ENCODE measurements around the gene ZNF865.
"Not testable (repeated sequence)": the region's sequence is repeated elsewhere in the genome, so short reads cannot be mapped to it uniquely, and the experiment has no call there.

The ZNF865 gene

DNA sequence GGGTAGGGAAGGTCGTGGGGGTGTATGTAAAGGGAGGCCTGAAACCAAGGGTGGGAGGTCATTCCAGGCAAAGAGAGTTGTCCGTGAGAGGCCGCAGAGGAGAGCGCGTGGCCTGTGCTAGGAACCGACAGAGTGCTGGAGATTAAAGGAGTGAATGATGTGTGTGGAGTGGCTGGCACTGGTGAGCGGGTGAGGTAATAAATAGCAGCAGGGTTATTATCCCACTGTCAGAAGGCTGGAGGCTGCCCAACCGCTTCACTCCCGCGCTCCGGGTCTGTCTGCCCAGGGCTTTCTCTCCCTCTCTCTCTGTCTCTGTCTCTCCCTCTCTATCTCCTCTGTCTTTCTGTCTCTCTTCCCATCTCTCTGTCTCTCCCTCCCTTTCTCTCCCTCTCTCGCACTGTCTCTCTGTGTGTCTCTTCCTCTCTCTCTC, 42.2 kb upstream of the ZNF865 start (continued):
- TF ChIP-seq CREB5 (CRISPR knock-in tag; IDR thresholded peaks at IDR 0.05; ENCODE audit: low read depth): no peak
- no peak for TF ChIP-seq OSR1 (CRISPR knock-in tag; IDR thresholded peaks at IDR 0.05)
- TF ChIP-seq ZFP3 (CRISPR knock-in tag; IDR thresholded peaks at IDR 0.05): no peak
- no peak for TF ChIP-seq PPARA (CRISPR knock-in tag; IDR thresholded peaks at IDR 0.05; ENCODE audit: borderline replicate concordance)
- TF ChIP-seq CSRNP3 (CRISPR knock-in tag; IDR thresholded peaks at IDR 0.05): no peak

- no peak for ATAC-seq
Measured at GRCh38 chr19:55566823-55567222, 38.6 kb upstream of the ZNF865 start.

GRCh38 chr19:55567708-55568328, 37.6 kb upstream of the ZNF865 start:
- no peak for ATAC-seq
- TF ChIP-seq ZNF8 (CRISPR knock-in tag; IDR thresholded peaks at IDR 0.05) (no peak), BACH2 (CRISPR knock-in tag; IDR thresholded peaks at IDR 0.05; ENCODE audit: borderline replicate concordance) (no peak)

More at GRCh38 chr19:55566823-55567222, 38.6 kb upstream of the ZNF865 start:
- TF ChIP-seq ZNF8 (CRISPR knock-in tag; IDR thresholded peaks at IDR 0.05) (no peak), TOX (CRISPR knock-in tag; IDR thresholded peaks at IDR 0.05; ENCODE audit: borderline replicate concordance) (no peak)

DNA sequence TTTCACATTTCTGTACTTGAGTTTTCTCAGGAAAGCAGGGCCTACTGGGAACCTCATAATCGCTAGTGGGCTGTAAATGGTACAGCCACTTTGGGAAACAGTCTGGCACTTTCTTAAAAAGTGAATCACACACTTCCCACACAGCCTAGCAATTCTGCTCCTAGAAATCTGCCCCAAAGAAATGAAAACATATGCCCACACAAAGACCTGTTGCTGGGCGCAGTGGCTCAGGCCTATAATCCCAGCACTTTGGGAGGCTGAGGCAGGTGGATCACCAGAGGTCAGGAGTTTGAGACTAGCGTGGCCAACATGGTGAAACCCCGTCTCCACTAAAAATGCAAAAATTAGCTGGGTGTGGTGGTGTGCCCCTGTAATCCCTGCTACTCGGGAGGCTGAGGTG, 36.0 kb upstream of the ZNF865 start:
- ATAC-seq: not testable (repeated sequence)

DNA sequence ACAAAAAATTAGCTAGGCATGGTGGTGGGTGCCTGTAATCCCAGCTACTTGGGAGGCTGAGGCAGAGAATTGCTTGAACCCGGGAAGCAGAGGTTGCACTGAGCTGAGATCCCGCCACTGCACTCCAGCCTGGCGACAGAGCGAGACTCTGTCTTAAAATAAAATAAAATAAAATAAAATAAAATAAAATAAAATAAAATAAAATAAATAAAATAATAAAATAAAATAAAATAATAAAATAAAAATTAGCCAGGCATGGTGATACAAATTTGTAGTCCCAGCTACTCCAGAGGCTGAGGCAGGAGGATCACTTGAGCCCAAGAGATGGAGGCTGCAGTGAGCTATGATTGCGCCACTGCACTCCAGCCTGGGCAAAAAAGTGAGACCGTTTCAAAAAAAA, 31.5 kb upstream of the ZNF865 start:
- not testable (repeated sequence) for ATAC-seq

DNA sequence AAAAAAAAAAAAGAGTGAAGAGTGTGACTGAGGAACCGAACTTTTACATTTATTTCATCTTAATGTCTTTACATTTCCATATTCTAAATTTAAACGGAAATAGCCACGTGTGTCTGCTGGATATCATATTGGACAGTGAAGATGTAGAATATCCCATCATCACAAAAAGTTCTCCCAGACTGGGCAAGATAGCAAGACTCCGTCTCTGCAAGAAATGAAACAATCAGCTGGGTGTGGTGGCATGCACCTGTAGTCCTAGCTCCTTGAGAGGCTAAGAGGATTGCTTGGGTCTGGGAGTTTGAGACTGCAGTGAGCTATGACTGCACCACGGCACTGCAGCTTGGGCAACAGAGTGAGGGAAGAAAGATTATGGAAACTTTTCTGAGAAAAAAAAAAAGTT, 28.7 kb upstream of the ZNF865 start:
- ATAC-seq: no peak
- TF ChIP-seq TSHZ2 (CRISPR knock-in tag; IDR thresholded peaks at IDR 0.05) (no peak), ARNTL (CRISPR knock-in tag; IDR thresholded peaks at IDR 0.05; ENCODE audit: borderline replicate concordance, low read depth) (no peak), ZNF565 (CRISPR knock-in tag; conservative IDR thresholded peaks at IDR 0.05; ENCODE audit: low read depth) (no peak), RARB (CRISPR knock-in tag; IDR thresholded peaks at IDR 0.05) (no peak)

DNA sequence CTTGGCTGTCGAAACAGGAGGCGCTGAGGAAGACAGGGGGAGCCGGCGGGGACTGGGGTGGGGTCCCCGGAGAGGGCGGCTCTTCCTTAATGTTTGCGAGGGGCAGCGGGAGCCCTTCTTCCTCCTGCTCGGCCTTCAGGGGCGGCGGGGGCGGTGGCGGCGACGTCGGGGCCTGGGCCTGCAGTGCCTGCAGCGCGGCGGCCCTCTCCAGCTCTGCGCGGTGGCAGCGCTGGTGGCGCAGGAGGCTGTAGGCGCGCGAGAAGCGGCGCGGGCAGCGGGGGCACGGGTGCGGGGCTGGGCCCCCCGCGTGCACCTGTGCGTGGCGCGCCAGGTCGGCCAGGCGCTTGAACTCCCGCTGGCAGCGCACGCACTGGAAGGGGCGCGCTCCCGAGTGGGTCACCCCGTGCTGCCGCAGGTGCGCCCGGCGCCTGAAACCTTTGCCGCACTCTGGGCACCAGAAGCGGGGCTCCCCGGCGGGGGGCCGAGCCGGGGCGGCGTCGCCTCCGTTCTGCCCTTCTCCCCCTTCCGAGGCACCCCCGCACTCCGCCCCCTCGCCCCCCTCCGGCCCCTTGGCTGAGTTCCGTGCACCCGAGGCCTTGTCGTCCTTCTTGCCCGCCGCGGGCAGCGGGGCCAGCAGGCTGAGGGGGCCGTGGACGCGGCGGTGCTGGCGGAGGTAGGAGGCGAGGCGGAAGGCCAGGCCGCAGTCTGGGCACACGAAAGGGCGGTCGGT, 27.3 kb upstream of the ZNF865 start:
- no peak for TF ChIP-seq POU6F1 (CRISPR knock-in tag; IDR thresholded peaks at IDR 0.05; ENCODE audit: borderline replicate concordance, low read depth)
- no peak for TF ChIP-seq ZFP3 (CRISPR knock-in tag; IDR thresholded peaks at IDR 0.05)
- no peak for TF ChIP-seq GLIS3 (CRISPR knock-in tag; IDR thresholded peaks at IDR 0.05)
- no peak for TF ChIP-seq ESRRG (CRISPR knock-in tag; IDR thresholded peaks at IDR 0.05)
- TF ChIP-seq SNAI2 (CRISPR knock-in tag; IDR thresholded peaks at IDR 0.05): no peak
- TF ChIP-seq RARB (CRISPR knock-in tag; IDR thresholded peaks at IDR 0.05): no peak
- no peak for ATAC-seq
